Amygdala (tissue), 56 donors: ENCODE measurements around the gene GATM.
A peak's percentile ranks its signal among the peaks of the same experiment; 100 is the strongest.
"Not testable (repeated sequence)": the region's sequence is repeated elsewhere in the genome, so short reads cannot be mapped to it uniquely, and the experiment has no call there.

Source experiments
- DNase-seq, 56 donors: peaks; one replicate each; lab custom pipeline; 2025; lab: John Stamatoyannopoulos, UW

The GATM gene

DNA sequence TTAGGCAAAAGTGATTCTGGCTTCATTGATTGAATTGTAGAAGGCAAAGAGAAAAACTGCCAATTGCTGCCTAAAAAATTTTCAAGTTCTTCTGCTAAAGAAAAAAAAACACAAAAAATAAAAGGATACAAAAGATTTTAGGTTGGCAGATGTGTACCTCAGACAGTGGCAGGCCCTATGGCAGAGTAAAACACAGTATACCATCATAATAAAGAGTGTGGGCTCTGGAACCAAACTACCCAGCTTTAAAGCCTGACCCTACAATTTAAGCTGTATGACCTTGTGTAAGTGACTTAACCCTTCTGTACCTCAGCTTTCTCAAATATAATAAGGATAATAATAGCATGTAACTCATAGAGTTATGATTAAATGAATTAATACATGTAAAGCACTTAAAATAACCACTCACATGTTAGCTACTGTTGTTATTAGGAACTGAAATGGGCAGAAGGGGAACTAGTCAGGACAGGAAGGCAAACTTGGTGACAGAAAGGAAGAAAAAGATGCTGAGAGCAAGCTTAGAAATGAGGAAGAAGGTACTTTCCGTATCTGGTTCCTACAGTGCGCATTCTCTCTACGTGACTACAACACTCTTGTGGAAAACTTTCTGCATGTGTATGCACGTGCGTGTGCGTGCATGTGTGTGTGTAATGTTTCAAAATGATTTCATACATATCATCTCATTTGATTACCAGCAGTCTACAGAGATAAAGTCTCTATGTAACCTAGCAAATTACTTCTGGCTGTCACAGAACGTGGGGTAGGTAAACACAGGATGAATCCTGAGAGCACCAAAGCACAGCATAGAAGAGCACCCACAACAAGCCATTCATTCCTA, 13.6 kb upstream of the GATM start:
- peak in 1 of 56 donors; percentile 11 for DNase-seq

DNA sequence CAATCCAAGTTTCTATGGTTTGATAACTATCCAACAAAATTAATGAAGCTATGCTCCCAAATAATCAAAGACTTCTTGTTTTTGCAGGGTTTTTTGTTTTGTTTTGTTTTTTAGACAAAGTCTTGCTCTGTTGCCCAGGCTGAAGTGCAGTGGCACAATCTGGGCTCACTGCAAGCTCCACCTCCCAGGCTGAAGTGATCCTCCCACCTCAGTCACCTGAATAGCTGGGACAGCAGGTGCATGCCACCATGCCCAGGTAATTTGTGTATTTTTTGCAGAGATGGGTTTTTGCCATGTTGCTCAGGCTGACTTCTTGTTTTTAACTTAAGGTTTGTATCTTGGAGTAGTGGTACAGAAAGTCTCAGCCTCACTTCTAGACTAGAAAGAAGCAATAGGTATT, 11.0 kb upstream of the GATM start:
- DNase-seq = no peak

DNA sequence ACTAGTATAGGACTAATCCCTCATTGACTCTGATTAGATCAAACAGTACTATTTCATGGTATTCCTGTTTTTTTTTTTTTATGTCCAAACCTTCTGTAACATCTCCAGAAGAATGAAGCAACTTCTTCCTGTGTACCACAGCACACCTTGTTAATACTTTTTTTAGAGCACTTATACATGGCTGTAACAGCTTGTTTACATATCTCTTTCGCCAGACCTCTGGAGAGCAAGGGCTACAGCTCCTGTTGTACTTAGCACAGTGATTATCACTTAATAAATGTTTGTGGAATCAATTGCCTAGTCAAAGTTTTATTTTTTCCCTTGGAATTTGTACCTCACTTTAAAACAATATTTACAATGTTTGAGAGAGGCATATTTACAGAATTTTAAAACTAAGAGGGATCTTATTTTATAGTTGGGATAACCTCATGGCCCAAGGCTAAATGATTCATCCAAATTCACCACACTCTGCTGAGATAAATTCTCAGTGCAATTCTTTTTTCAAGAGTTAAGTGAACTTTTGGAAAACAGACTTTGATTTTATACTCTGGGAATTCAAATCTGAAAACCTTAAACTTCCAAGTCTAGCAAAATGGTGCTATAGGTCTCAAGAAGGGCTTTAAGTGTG, 9.2 kb upstream of the GATM start:
- DNase-seq = no peak

GRCh38 chr15:45386974-45387373, 8.6 kb upstream of the GATM start:
- DNase-seq = no peak

GRCh38 chr15:45386420-45386819, 8.1 kb upstream of the GATM start:
- peak in 20 of 56 donors; percentile 9 to 51 (median 34) for DNase-seq

DNA sequence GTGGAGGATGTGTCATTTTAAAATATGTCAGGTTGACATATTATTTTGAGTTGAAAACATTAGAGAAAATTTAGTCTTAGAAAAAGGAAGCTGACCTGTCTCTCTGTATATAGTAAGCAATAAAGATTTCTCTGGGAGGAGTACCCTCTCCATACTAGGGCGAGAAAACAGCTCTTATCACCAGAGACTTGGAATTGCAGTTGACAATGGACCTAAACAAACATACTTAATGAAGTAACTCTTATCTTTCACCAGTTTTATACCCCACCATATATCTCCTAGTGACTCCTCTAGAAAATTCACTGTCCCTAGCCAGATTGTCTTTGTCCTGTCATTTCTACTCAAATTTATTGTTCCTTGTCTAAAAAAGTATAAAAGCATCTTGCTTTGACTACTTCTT, 7.2 kb upstream of the GATM start:
- no peak for DNase-seq

DNA sequence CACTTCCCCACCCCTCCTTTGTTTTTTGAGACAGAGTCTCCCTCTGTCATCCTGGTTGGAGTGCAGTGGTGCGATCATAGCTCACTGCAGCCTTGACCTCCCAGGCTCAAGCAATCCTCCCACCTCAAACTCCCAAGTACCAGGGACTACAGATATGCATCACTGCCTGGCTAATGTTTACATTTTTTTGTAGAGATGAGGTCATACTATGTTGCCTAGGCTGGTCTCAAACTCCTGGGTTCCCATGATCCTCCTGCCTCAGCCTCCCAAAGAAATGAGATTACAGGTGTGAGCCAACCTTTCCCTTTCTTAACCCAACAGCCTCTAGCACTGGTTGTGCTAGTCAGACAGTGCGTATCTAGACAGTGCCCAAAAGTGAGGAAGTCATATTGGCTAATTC, 6.4 kb upstream of the GATM start:
- no peak for DNase-seq

- DNase-seq = peak in 10 of 56 donors; percentile 20 to 55 (median 46)
Measured at GRCh38 chr15:45378913-45379262, 544 bp upstream of the GATM start.

- peak in 35 of 56 donors; percentile 5 to 73 (median 46) for DNase-seq
Measured at GRCh38 chr15:45377609-45378148, 665 bp downstream of the GATM start.

- no peak for DNase-seq
Measured at GRCh38 chr15:45376967-45377608, 1.3 kb downstream of the GATM start.

GRCh38 chr15:45376300-45376928, 1.9 kb downstream of the GATM start:
- peak in 24 of 56 donors; percentile 4 to 53 (median 32) for DNase-seq

- DNase-seq = no peak
Measured at GRCh38 chr15:45375836-45376235, 2.5 kb downstream of the GATM start.

DNA sequence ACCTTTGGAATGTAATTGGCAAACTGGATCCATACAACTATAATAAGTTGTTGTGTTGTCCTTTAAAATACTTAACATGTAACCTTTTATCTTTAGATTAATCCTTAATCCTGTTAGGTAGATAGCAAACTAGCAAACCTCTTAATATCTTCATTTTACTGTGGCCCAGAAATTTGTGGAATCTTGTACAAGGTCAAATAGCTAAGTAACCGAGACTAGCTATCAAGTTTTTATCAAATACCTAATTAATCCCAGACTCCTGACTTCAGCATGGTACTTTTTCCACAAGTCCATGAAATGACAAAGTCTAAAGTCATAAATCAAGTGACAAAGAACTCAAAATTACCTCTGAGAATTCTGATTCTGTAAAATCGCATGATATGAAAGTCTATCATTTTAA, 4.4 kb downstream of the GATM start:
- DNase-seq = no peak

- DNase-seq = peak in 34 of 56 donors; percentile 9 to 91 (median 61)
Measured at GRCh38 chr15:45372041-45372995, 6.0 kb downstream of the GATM start.

- no peak for DNase-seq
Measured at GRCh38 chr15:45371546-45371945, 6.8 kb downstream of the GATM start.

DNA sequence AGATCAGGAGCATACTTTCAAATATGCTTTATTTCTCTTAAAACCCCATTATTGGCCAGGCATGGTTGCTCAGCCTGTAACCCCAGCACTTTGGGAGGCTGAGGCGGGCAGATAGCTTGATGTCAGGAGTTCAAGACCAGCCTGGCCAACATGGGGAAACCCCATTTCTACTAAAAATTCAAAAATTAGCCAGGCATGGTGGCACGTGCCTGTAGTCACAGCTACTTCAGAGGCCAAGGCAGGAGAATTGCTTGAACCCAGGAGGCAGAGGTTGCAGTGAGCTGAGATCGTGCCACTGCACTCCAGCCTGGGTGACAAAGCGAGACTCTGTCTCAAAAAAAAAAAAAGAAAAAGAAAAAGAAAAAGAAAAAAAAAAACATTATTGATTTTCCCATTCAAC, 8.3 kb downstream of the GATM start:
- DNase-seq = not testable (repeated sequence)

GRCh38 chr15:45367222-45367621, 11.1 kb downstream of the GATM start:
- not testable (repeated sequence) for DNase-seq

DNA sequence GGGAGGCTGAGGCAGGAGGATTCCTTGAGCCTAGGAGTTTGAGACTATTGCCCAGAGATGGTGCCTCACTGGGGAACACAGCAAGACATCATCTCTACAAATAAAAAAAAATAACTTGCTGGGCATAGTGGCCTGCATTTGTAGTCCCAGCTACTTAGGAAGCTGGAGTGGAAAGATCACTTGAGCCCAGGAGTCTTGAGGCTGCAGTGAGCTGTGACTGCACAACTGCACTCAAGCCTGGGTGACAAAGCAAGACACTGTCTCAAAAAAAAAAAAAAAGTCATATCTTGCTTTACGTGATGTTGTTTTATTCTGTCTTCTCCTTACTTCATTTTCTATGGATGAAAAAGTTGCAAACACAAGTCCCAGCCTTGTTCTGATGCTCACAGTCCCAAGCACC, 14.1 kb downstream of the GATM start:
- no peak for DNase-seq

DNA sequence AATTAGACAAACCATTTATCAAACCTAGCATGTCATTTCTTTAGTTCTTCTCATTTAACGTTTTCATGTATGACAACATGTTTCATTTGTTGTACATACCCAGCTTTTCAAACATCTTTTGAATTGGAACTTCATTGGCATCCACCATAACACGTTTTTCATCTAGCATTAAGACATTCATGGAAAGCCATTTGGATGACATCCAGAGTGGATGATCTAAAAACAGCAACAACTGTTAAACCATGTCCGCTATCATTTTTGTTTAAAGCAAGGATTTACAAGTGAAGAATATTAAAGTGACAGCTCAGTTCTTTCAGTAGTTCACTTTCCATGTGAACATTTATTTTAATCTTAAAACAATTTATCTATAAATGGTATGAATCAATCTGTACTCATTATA, 14.5 kb downstream of the GATM start:
- no peak for DNase-seq

DNA sequence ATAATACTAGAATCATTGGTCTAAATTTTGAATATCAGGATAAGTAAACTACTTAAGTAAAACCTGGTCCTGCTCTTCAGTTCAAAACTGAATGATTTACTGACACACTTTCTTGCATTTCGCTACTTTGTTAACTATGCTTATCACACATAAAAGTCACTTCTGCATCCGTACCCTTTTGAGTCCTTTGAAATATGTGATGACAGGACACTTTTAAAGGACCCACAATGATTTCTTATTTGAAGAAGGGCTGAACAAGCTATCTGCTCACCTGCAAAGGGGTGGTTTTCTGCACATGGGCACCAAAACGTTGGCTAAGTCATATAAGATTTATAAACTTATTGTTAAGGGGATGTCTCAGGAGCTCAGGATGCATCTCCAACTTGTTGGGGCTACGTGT, 15.0 kb downstream of the GATM start:
- no peak for DNase-seq
